Prostate gland (tissue), 2 donors: ENCODE measurements around the gene VPS13D.

Experiments
- POLR2A ChIP-seq: fragments of 450-650 bp; IDR thresholded peaks from one replicate; pipeline ENCODE4 v1.6.1; 2016; ENCODE audit warnings: antibody characterized with exemption, mild to moderate bottlenecking
- TF ChIP-seq, protein P1 (sequence below), 4 experiments: fragments of 200-600 bp in 2 of 4; fragments of 450-650 bp in 2 of 4; sonication (generic) in 2 of 4; IDR thresholded peaks; 1 replicate in 3 of 4; 2 replicates in 1 of 4; pipeline ENCODE4 v1.5.1; 2016 to 2019; ENCODE audit warnings: antibody characterized with exemption in 4 of 4, mild to moderate bottlenecking in 2 of 4, moderate library complexity in 2 of 4

DNA sequence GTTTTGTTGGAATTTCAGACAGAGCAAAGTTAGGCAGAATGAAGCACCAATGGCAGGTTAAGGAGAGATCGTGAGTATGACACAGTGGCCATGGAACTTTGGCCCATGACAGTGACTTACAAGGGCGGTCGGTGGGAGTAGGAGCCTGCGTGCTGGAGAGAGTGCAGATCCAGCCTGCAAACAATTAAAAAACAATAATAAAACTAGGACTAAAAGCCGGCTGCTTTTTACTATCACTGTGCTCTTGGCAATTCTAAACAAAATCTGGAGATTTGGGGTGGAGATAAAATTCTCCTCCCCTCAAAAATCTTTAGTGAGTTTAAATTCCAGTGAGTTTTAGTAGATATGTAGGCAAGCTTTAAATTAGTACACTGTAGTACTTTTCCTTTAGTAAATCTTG is 291.3 kb downstream of the VPS13D start:
- TF ChIP-seq, protein P1, sequence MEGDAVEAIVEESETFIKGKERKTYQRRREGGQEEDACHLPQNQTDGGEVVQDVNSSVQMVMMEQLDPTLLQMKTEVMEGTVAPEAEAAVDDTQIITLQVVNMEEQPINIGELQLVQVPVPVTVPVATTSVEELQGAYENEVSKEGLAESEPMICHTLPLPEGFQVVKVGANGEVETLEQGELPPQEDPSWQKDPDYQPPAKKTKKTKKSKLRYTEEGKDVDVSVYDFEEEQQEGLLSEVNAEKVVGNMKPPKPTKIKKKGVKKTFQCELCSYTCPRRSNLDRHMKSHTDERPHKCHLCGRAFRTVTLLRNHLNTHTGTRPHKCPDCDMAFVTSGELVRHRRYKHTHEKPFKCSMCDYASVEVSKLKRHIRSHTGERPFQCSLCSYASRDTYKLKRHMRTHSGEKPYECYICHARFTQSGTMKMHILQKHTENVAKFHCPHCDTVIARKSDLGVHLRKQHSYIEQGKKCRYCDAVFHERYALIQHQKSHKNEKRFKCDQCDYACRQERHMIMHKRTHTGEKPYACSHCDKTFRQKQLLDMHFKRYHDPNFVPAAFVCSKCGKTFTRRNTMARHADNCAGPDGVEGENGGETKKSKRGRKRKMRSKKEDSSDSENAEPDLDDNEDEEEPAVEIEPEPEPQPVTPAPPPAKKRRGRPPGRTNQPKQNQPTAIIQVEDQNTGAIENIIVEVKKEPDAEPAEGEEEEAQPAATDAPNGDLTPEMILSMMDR (IDR thresholded peaks at IDR 0.05), result no peak
- no peak for TF ChIP-seq POLR2A
